WI38 (cell line): ENCODE measurements around the gene NEO1.

Experiments
- H3K4me3 ChIP-seq: 2 replicates; pipeline ENCODE4 v1.5.1; 2011; ENCODE audit warnings: low read depth, mild to moderate bottlenecking, control low read depth, low read length
- CTCF ChIP-seq: IDR thresholded peaks from 2 replicates; pipeline ENCODE4 v1.5.1; 2012; ENCODE audit warnings: low read depth, mild to moderate bottlenecking, control low read depth, low read length

NEO1 gene

GRCh38 chr15:73134196-73134595 is 81.9 kb downstream of the NEO1 start:
- TF ChIP-seq CTCF: no peak

GRCh38 chr15:73139041-73139743 is 86.9 kb downstream of the NEO1 start:
- no peak overlapping the region for H3K4me3 ChIP-seq
- no peak for TF ChIP-seq CTCF

More at GRCh38 chr15:73134196-73134595, 81.9 kb downstream of the NEO1 start:
- H3K4me3 ChIP-seq: no peak overlapping the region

GRCh38 chr15:73139744-73140553 is 87.7 kb downstream of the NEO1 start:
- no peak for TF ChIP-seq CTCF
- H3K4me3 ChIP-seq: no peak overlapping the region

- TF ChIP-seq CTCF: no peak
- H3K4me3 ChIP-seq: no peak overlapping the region
These were observed 89.1 kb downstream of the NEO1 start for GRCh38 chr15:73141216-73141900.

GRCh38 chr15:73142802-73143762 is 90.8 kb downstream of the NEO1 start:
- no peak overlapping the region for H3K4me3 ChIP-seq
- TF ChIP-seq CTCF: no peak

GRCh38 chr15:73143763-73144155 is 91.5 kb downstream of the NEO1 start:
- no peak overlapping the region for H3K4me3 ChIP-seq
- no peak for TF ChIP-seq CTCF
